Type B pancreatic cell (in vitro differentiated cells): ENCODE results near the gene ZNF804A. TPM values are rescaled to one million over a fixed set of nuclear protein-coding genes. Genes with fewer than 3 reads are reported as not detected.
"Not testable (repeated sequence)": the region's sequence is repeated elsewhere in the genome, so short reads cannot be mapped to it uniquely, and the experiment has no call there.

Experiments
- DNase-seq: peaks from one replicate; pipeline ENCODE4 v3.0.0; 2021; ENCODE audit warnings: mixed read lengths; ENCODE audit not compliant: unreplicated experiment; ENCODE audit errors: extremely low spot score
- H3K27ac Mint-ChIP-seq: 2 replicates; pipeline ENCODE4 v1.8.0; 2021; ENCODE audit warnings: mild to moderate bottlenecking, mixed read lengths
- H3K27me3 Mint-ChIP-seq: 2 replicates; pipeline ENCODE4 v1.8.0; 2021; ENCODE audit warnings: mixed read lengths
- H3K36me3 Mint-ChIP-seq: 2 replicates; pipeline ENCODE4 v1.8.0; 2021; ENCODE audit warnings: mixed read lengths
- H3K4me1 Mint-ChIP-seq: one replicate; pipeline ENCODE4 v1.8.0; 2021; ENCODE audit warnings: mixed read lengths; ENCODE audit not compliant: unreplicated experiment
- H3K4me3 Mint-ChIP-seq: 2 replicates; pipeline ENCODE4 v1.8.0; 2021; ENCODE audit warnings: mild to moderate bottlenecking, mixed read lengths
- H3K9me3 Mint-ChIP-seq: 2 replicates; pipeline ENCODE4 v1.8.0; 2021; ENCODE audit warnings: mixed read lengths
- CTCF ChIP-seq: fragments of 200-600 bp; sonication (generic); conservative IDR thresholded peaks from 2 replicates; pipeline ENCODE4 v1.5.0; 2021; ENCODE audit warnings: antibody characterized with exemption, mild to moderate bottlenecking
- total RNA-seq: library from RNA; stranded (reverse); gene quantifications from 2 replicates; pipeline ENCODE4 v1.2.1, GENCODE V29; 2021; ENCODE audit warnings: low replicate concordance

ZNF804A gene
- total RNA-seq, 1 donor from 2014 or later = 2.0 TPM

- Mint-ChIP-seq H3K4me1 (no peaks in the 10 kb centered on the region), H3K4me3 (no peak overlapping the region), H3K27ac (no peak overlapping the region), H3K27me3 (no peaks in the 10 kb centered on the region), H3K9me3 (no peaks in the 10 kb centered on the region), H3K36me3 (no peaks in the 10 kb centered on the region)
- DNase-seq = no peak
- no peak for TF ChIP-seq CTCF
These were observed 277.6 kb downstream of the ZNF804A start for GRCh38 chr2:184875911-184876310.

GRCh38 chr2:184877909-184878308 lies 279.6 kb downstream of the ZNF804A start:
- no peak overlapping the region for H3K4me3 Mint-ChIP-seq
- no peaks in the 10 kb centered on the region for H3K9me3 Mint-ChIP-seq
- H3K4me1 Mint-ChIP-seq = no peaks in the 10 kb centered on the region
- H3K36me3 Mint-ChIP-seq = no peaks in the 10 kb centered on the region
- H3K27ac Mint-ChIP-seq = no peak overlapping the region
- H3K27me3 Mint-ChIP-seq = no peaks in the 10 kb centered on the region
- TF ChIP-seq CTCF = no peak
- no peak for DNase-seq

- Mint-ChIP-seq H3K4me1 (no peaks in the 10 kb centered on the region), H3K36me3 (no peaks in the 10 kb centered on the region), H3K9me3 (no peaks in the 10 kb centered on the region), H3K27me3 (no peaks in the 10 kb centered on the region), H3K4me3 (no peak overlapping the region), H3K27ac (no peak overlapping the region)
- DNase-seq = no peak
- TF ChIP-seq CTCF = no peak
These were observed 281.3 kb downstream of the ZNF804A start for GRCh38 chr2:184879671-184880070.

GRCh38 chr2:184886585-184886984 lies 288.3 kb downstream of the ZNF804A start:
- H3K36me3 Mint-ChIP-seq, H3K27ac Mint-ChIP-seq, H3K4me1 Mint-ChIP-seq, H3K9me3 Mint-ChIP-seq, H3K27me3 Mint-ChIP-seq, H3K4me3 Mint-ChIP-seq, DNase-seq: not testable (repeated sequence)

GRCh38 chr2:184890311-184890710 lies 292.0 kb downstream of the ZNF804A start:
- H3K4me1 Mint-ChIP-seq = no peaks in the 10 kb centered on the region
- H3K27ac Mint-ChIP-seq = no peak overlapping the region
- TF ChIP-seq CTCF = no peak
- DNase-seq = no peak
- no peaks in the 10 kb centered on the region for H3K36me3 Mint-ChIP-seq
- H3K4me3 Mint-ChIP-seq = no peak overlapping the region
- peaks cover 4% of the 10 kb centered on the region for H3K9me3 Mint-ChIP-seq
- H3K27me3 Mint-ChIP-seq = no peaks in the 10 kb centered on the region

- Mint-ChIP-seq H3K27me3 (no peaks in the 10 kb centered on the region), H3K4me1 (no peaks in the 10 kb centered on the region), H3K9me3 (no peaks in the 10 kb centered on the region), H3K4me3 (no peak overlapping the region), H3K27ac (no peak overlapping the region), H3K36me3 (no peaks in the 10 kb centered on the region)
- no peak for DNase-seq
- TF ChIP-seq CTCF = no peak
These were observed 306.7 kb downstream of the ZNF804A start for GRCh38 chr2:184904991-184905390.
